Body of pancreas (tissue), 4 donors: Measurements from ENCODE around the gene IGFBP7. TPM values are rescaled to one million over a fixed set of nuclear protein-coding genes. Genes with fewer than 3 reads are reported as not detected.

Experiments
- ATAC-seq: fragments of 150-250 bp; one replicate; pipeline ENCODE4 v1.9.1; 2016
- DNase-seq, 4 donors: peaks; one replicate each; pipeline ENCODE4 v3.0.0-alpha.2; 2019
- H3K27ac ChIP-seq, 4 donors: fragments of 200-600 bp; sonication (generic); 1 replicate in 3 of 4; 2 replicates in 1 of 4; pipeline versions ENCODE4 v1.5.1 to v1.6.1; 2016 to 2019; ENCODE audit warnings: mild to moderate bottlenecking in 1 of 4, mixed read lengths in 1 of 4, moderate library complexity in 1 of 4
- H3K27me3 ChIP-seq, 2 donors: fragments of 200-600 bp; sonication (generic); one replicate each; pipeline ENCODE4 v1.6.0; 2016; ENCODE audit warnings: mild to moderate bottlenecking in 1 of 2
- H3K36me3 ChIP-seq, 2 donors: fragments of 200-600 bp; sonication (generic); replicated peaks in 1 of 2; 2 replicates each; pipeline ENCODE4 v1.5.1; 2016; ENCODE audit warnings: low read depth in 2 of 2; ENCODE audit not compliant: insufficient read depth in 1 of 2
- H3K4me1 ChIP-seq: fragments of 200-600 bp; sonication (generic); one replicate; pipeline ENCODE4 v1.6.0; 2016
- H3K4me3 ChIP-seq, 2 donors: fragments of 200-600 bp; sonication (generic); 1 replicate in 1 of 2; 2 replicates in 1 of 2; pipeline ENCODE4 v1.5.1; 2016 to 2019
- H3K9me3 ChIP-seq, 3 donors: fragments of 200-600 bp; sonication (generic); 1 replicate in 2 of 3; 2 replicates in 1 of 3; pipeline ENCODE4 v1.5.1; 2016
- POLR2A ChIP-seq, 3 donors: fragments of 450-650 bp; IDR thresholded peaks; one replicate each; pipeline ENCODE4 v1.6.1; 2016; ENCODE audit warnings: antibody characterized with exemption in 3 of 3, mild to moderate bottlenecking in 2 of 3
- WGBS, 2 donors: methylation state at CpG; one replicate each; pipeline ENCODE4 v1.1.5; 2017; 5-methylcytosine and 5-hydroxymethylcytosine counted together
- intact Hi-C: fragments of 100-400 bp; cut with DNase I; formaldehyde crosslinking; loops from one replicate; pipeline ENCODE4 v1.15.1; 2023
- total RNA-seq, 2 donors: library from RNA; depleted of rRNA; stranded (reverse); fragments of >200 nt; gene quantifications; one replicate each; pipeline ENCODE4 v1.1.0, GENCODE V29; 2016
- TF ChIP-seq, protein P1 (sequence below), 7 experiments: fragments of 450-650 bp in 4 of 7; fragments of 200-600 bp in 3 of 7; sonication (generic) in 3 of 7; IDR thresholded peaks; one replicate each; pipeline ENCODE4 v1.5.1; 2016 to 2019; ENCODE audit warnings: antibody characterized with exemption in 7 of 7

The IGFBP7 gene
- total RNA-seq, 2 donors from 2014 or later = 758 to 1,249 TPM

DNA sequence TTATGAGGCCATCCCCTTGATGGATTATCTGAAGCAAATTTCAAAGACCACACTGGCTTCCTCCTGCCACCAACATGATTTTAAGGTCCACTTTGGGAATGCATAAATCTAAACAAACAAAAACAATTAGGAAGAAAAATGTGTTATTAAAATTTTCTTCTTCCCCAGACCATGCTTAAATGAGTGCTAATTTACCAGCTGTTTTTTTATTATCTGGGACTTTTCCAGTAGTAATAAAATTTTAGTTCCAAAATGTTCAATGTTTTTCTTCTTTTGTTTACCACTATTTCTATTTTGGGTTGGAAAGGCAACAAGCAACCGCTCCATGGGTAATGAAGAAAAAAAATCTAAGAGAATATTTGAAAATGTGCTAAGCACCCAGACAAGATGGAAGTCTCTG, 69.2 kb downstream of the IGFBP7 start:
- no peak overlapping the region for H3K27ac ChIP-seq
- no peaks in the 10 kb centered on the region for H3K9me3 ChIP-seq
- H3K4me1 ChIP-seq = peaks cover 3% of the 10 kb centered on the region
- H3K36me3 ChIP-seq = no peaks in the 10 kb centered on the region
- TF ChIP-seq POLR2A (IDR thresholded peaks at IDR 0.05) = no peak
- TF ChIP-seq, protein P1, sequence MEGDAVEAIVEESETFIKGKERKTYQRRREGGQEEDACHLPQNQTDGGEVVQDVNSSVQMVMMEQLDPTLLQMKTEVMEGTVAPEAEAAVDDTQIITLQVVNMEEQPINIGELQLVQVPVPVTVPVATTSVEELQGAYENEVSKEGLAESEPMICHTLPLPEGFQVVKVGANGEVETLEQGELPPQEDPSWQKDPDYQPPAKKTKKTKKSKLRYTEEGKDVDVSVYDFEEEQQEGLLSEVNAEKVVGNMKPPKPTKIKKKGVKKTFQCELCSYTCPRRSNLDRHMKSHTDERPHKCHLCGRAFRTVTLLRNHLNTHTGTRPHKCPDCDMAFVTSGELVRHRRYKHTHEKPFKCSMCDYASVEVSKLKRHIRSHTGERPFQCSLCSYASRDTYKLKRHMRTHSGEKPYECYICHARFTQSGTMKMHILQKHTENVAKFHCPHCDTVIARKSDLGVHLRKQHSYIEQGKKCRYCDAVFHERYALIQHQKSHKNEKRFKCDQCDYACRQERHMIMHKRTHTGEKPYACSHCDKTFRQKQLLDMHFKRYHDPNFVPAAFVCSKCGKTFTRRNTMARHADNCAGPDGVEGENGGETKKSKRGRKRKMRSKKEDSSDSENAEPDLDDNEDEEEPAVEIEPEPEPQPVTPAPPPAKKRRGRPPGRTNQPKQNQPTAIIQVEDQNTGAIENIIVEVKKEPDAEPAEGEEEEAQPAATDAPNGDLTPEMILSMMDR (IDR thresholded peaks at IDR 0.05) = no peak
- no peaks in the 10 kb centered on the region for H3K27me3 ChIP-seq
- intact Hi-C loops = no loop called here
- ATAC-seq = no peak
- no peak for DNase-seq
- WGBS, 2 donors = 69 to 75% methylated on average over 1 of the region's 1 CpG
- no peak overlapping the region for H3K4me3 ChIP-seq

DNA sequence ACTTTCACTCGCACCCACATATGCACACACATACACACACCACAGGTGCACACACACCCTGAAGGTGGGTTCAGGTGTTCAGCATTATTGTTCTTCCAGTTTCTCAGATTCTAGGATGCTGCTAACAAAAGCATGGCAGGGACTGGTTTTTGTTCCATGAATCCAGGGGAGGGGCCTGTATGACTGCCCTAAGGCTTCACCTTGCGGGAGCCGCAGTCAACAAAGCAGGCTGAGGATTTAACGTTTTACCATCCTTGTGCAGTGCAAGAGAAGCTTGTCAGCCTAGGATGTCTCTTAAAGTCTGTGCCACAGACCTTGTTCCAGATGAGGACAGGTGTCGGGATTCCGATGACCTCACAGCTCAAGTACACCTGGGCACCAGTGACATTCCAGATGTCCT, 69.7 kb downstream of the IGFBP7 start:
- H3K4me3 ChIP-seq = no peak overlapping the region
- 65 to 76% methylated on average over 5 to 6 of the region's 6 CpGs for WGBS, 2 donors
- no peak overlapping the region for H3K27ac ChIP-seq
- TF ChIP-seq POLR2A (IDR thresholded peaks at IDR 0.05) = no peak
- DNase-seq = no peak
- no peaks in the 10 kb centered on the region for H3K27me3 ChIP-seq
- H3K9me3 ChIP-seq = no peaks in the 10 kb centered on the region
- intact Hi-C loops = no loop called here
- no peak for ATAC-seq
- H3K4me1 ChIP-seq = peaks cover 3% of the 10 kb centered on the region
- H3K36me3 ChIP-seq = no peaks in the 10 kb centered on the region

DNA sequence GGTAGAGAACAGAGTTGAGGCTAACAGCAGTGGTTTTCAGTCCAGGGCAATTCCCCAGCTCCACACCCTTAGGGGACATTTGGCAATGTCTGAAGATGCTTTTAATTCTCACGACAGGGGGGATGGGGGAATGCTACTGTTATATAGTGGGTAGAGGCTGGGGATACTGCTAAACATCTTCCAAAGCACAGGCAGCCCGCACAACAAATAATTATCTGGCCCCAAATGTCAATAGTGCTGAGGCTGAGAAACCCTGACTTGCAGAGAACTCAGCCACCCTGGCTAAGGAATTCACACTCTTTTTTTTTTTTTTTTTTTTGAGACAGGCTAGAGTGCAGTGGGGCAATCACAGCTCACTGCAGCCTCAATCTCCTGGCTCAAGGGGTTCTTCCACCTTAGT, 70.8 kb downstream of the IGFBP7 start:
- no peaks in the 10 kb centered on the region for H3K36me3 ChIP-seq
- no peaks in the 10 kb centered on the region for H3K27me3 ChIP-seq
- H3K9me3 ChIP-seq = no peaks in the 10 kb centered on the region
- intact Hi-C loops = no loop called here
- no peak overlapping the region for H3K27ac ChIP-seq
- TF ChIP-seq, protein P1 (IDR thresholded peaks at IDR 0.05) = no peak
- no peak for TF ChIP-seq POLR2A (IDR thresholded peaks at IDR 0.05)
- peaks cover 3% of the 10 kb centered on the region for H3K4me1 ChIP-seq
- WGBS, 2 donors = 38 to 40% methylated on average over 2 of the region's 2 CpGs
- H3K4me3 ChIP-seq = no peak overlapping the region
- ATAC-seq (no peak), DNase-seq (no peak)

DNA sequence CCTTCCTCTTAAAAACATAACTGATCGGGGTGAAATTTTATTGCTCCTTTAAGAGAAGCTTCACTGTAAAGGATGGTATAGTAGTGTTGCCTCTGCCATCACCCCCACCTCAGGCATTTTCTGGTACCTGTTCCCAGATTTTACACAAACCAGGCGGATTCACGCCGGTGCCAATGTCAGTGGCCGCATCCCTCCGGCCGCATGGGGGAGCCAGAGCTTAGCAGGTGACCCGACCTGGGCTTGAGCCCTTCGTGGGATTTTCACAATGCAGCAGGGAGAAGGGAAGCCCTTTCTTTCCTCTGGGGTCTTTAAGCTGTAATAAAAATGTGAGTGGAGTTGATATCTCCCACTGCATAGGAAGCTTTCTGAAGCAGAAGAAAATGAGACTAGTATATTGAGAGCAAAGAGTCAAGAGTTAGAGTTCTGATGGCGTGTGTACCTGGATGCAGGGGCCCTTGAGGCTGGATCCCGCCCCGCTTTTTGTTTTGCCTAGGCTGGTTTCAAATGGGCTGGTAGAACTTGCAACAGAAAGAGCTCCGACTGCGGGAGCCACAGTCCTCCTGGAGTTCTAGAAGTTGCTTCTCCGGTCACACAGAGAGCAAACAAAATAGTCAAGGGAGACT, 72.1 kb downstream of the IGFBP7 start:
- DNase-seq (peak; percentile 68 to 81 (median 70)), ATAC-seq (peak; percentile 85)
- H3K27me3 ChIP-seq = no peaks in the 10 kb centered on the region
- peaks cover 3% of the 10 kb centered on the region for H3K4me1 ChIP-seq
- TF ChIP-seq POLR2A (IDR thresholded peaks at IDR 0.05) = no peak
- TF ChIP-seq, protein P1 (IDR thresholded peaks at IDR 0.05) = peak; percentile 72 to 82 (median 75)
- H3K4me3 ChIP-seq = no peak overlapping the region
- no peaks in the 10 kb centered on the region for H3K9me3 ChIP-seq
- H3K27ac ChIP-seq = no peak overlapping the region
- 32 to 43% methylated on average over 15 of the region's 15 CpGs for WGBS, 2 donors
- intact Hi-C loops = no loop called here
- no peaks in the 10 kb centered on the region for H3K36me3 ChIP-seq

DNA sequence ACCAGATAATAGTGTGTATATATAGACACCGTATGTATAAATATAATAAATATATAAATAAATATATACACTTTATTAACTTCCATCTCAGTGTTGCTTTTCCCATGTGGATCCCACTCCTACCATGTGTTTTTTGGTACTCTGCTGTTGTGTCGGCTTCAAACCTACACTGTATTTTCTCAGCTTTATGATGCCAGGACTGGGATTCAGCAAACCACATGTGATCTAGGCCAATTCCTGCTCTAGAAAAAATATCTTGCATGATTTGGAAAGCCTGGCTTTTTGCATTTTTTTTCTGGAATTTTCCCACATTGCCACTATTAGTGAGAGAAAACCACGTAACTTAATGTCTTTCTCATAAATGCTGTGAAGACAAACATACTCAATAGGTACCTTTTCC, 75.7 kb downstream of the IGFBP7 start:
- 56 to 70% methylated on average over 3 of the region's 3 CpGs for WGBS, 2 donors

More for the DNA sequence above, 75.7 kb downstream of the IGFBP7 start:
- H3K4me1 ChIP-seq = peaks cover 3% of the 10 kb centered on the region
- H3K9me3 ChIP-seq = no peaks in the 10 kb centered on the region
- ATAC-seq (no peak), DNase-seq (no peak)
- TF ChIP-seq, protein P1 (IDR thresholded peaks at IDR 0.05) = no peak
- TF ChIP-seq POLR2A (IDR thresholded peaks at IDR 0.05) = no peak
- intact Hi-C loops = no loop called here
- H3K36me3 ChIP-seq = peaks cover 0 to 15% of the 10 kb centered on the region in 2 donors
- H3K27me3 ChIP-seq = no peaks in the 10 kb centered on the region
- H3K27ac ChIP-seq = no peak overlapping the region
- no peak overlapping the region for H3K4me3 ChIP-seq
